DLD1 (cell line): ENCODE measurements around the gene CEACAM21.
"Not testable (repeated sequence)": the region's sequence is repeated elsewhere in the genome, so short reads cannot be mapped to it uniquely, and the experiment has no call there.

Source experiments
- in situ Hi-C: cut with HindIII; loops from 2 replicates; pipeline ENCODE4 v1.10.0; 2017; ENCODE audit warnings: low sequenced_read_pairs

The CEACAM21 gene

GRCh38 chr19:41548954-41549688, 26.8 kb upstream of the CEACAM21 start:
- in situ Hi-C loops = no loop called here

GRCh38 chr19:41549884-41550283, 26.1 kb upstream of the CEACAM21 start:
- in situ Hi-C loops = no loop called here

- in situ Hi-C loops = no loop called here
These were observed 24.8 kb upstream of the CEACAM21 start for GRCh38 chr19:41551212-41551610.

GRCh38 chr19:41551711-41552110, 24.3 kb upstream of the CEACAM21 start:
- in situ Hi-C loops = no loop called here

GRCh38 chr19:41552558-41552957, 23.4 kb upstream of the CEACAM21 start:
- in situ Hi-C loops = no loop called here

- in situ Hi-C loops = no loop called here
These were observed 22.2 kb upstream of the CEACAM21 start for GRCh38 chr19:41553804-41554203.

GRCh38 chr19:41554907-41555306, 21.1 kb upstream of the CEACAM21 start:
- in situ Hi-C loops = no loop called here

GRCh38 chr19:41555748-41556147, 20.2 kb upstream of the CEACAM21 start:
- in situ Hi-C loops = no loop called here

- in situ Hi-C loops = no loop called here
These were observed 12.0 kb upstream of the CEACAM21 start for GRCh38 chr19:41563854-41564514.

GRCh38 chr19:41564515-41565378, 11.2 kb upstream of the CEACAM21 start:
- in situ Hi-C loops = no loop called here

- in situ Hi-C loops = no loop called here
These were observed 10.6 kb upstream of the CEACAM21 start for GRCh38 chr19:41565379-41565720.

- in situ Hi-C loops = no loop called here
These were observed 10.0 kb upstream of the CEACAM21 start for GRCh38 chr19:41566001-41566400.

- in situ Hi-C loops = loop anchor here (10.0 kb wide), 1 partner anchor 145 kb away; the partner anchor contains the start of gene B3GNT8
These were observed 6.3 kb upstream of the CEACAM21 start for GRCh38 chr19:41569481-41570150.

GRCh38 chr19:41570179-41570578, 5.8 kb upstream of the CEACAM21 start:
- in situ Hi-C loops = loop anchor here (10.0 kb wide), 1 partner anchor 145 kb away; the partner anchor contains the start of gene B3GNT8

- in situ Hi-C loops = loop anchor here (10.0 kb wide), 1 partner anchor 146 kb away; the partner anchor contains the start of gene B3GNT8
These were observed 5.3 kb upstream of the CEACAM21 start for GRCh38 chr19:41570639-41571112.

- in situ Hi-C loops = loop anchor here (10.0 kb wide), 1 partner anchor 152 kb away; the partner anchor contains the start of gene B3GNT8
These were observed 1.3 kb downstream of the CEACAM21 start for GRCh38 chr19:41577144-41577830.

GRCh38 chr19:41577833-41578232, 1.9 kb downstream of the CEACAM21 start:
- in situ Hi-C loops = loop anchor here (10.0 kb wide), 1 partner anchor 153 kb away; the partner anchor contains the start of gene B3GNT8

- in situ Hi-C loops = loop anchor here (10.0 kb wide), 1 partner anchor 154 kb away; the partner anchor contains the start of gene B3GNT8
These were observed 2.9 kb downstream of the CEACAM21 start for GRCh38 chr19:41578886-41579285.

- in situ Hi-C loops = not testable (repeated sequence)
These were observed 5.1 kb downstream of the CEACAM21 start for GRCh38 chr19:41581068-41581467.
